Upper lobe of left lung (tissue), 6 donors: ENCODE measurements around the gene LRP6. TPM values are rescaled to one million over a fixed set of nuclear protein-coding genes. Genes with fewer than 3 reads are reported as not detected.

Experiments used
- ATAC-seq, 2 donors: fragments of 200-7000 bp; cut with Tn5 transposase; one replicate each; pipeline ENCODE4 v1.9.1; 2022; ENCODE audit warnings: mild to moderate bottlenecking in 2 of 2, moderate library complexity in 2 of 2; ENCODE audit not compliant: low FRiP score in 2 of 2
- DNase-seq, 2 donors: peaks; one replicate each; pipeline ENCODE4 v3.0.0-alpha.2; 2019 to 2020
- H3K27ac ChIP-seq, 4 donors: fragments of 200-600 bp; sonication (generic); one replicate each; pipeline ENCODE4 v1.5.1; 2016 to 2019
- H3K27me3 ChIP-seq, 4 donors: fragments of 200-600 bp; sonication (generic); one replicate each; pipeline ENCODE4 v1.5.1; 2017 to 2019
- H3K36me3 ChIP-seq, 4 donors: fragments of 200-600 bp; sonication (generic); one replicate each; pipeline ENCODE4 v1.5.1; 2016 to 2019
- H3K4me1 ChIP-seq, 4 donors: fragments of 200-600 bp; sonication (generic); one replicate each; pipeline ENCODE4 v1.5.1; 2018 to 2019
- H3K4me3 ChIP-seq, 4 donors: fragments of 200-600 bp; sonication (generic); one replicate each; pipeline ENCODE4 v1.5.1; 2017 to 2019; ENCODE audit warnings: mild to moderate bottlenecking in 2 of 4, moderate library complexity in 1 of 4
- H3K9me3 ChIP-seq, 4 donors: fragments of 200-600 bp; sonication (generic); one replicate each; pipeline ENCODE4 v1.5.1; 2018 to 2019
- CTCF ChIP-seq, 6 experiments: fragments of 450-650 bp in 4 of 6; fragments of 200-600 bp in 2 of 6; sonication (generic) in 2 of 6; IDR thresholded peaks; one replicate each; pipeline ENCODE4 v1.5.1; 2016 to 2019; ENCODE audit warnings: antibody characterized with exemption in 6 of 6
- EP300 ChIP-seq, 4 donors: sonication (generic); formaldehyde crosslinking; IDR thresholded peaks; one replicate each; pipeline ENCODE4 v1.5.1; 2017; ENCODE audit warnings: antibody characterized with exemption in 4 of 4, control low read depth in 2 of 4
- POLR2A ChIP-seq, 4 donors: fragments of 450-650 bp; IDR thresholded peaks; one replicate each; pipeline ENCODE4 v1.5.1; 2016 to 2017; ENCODE audit warnings: antibody characterized with exemption in 4 of 4, mild to moderate bottlenecking in 2 of 4
- POLR2AphosphoS5 ChIP-seq, 2 donors: sonication (generic); formaldehyde crosslinking; IDR thresholded peaks; one replicate each; pipeline ENCODE4 v1.5.1; 2017; ENCODE audit warnings: antibody characterized with exemption in 2 of 2
- WGBS, 2 donors: methylation state at CpG; one replicate each; pipeline ENCODE4 v1.1.5; 2017 to 2018; 5-methylcytosine and 5-hydroxymethylcytosine counted together
- total RNA-seq, 6 donors: library from RNA; depleted of rRNA in 4 of 6; stranded (reverse); fragments of >200 nt in 4 of 6; gene quantifications; one replicate each; pipeline versions ENCODE4 v1.1.0 to v1.2.1, GENCODE V29; 2016 to 2021
- donor health status: DM: no; HTN: no; CAD: no; lungs with moderate emphysema.
- donor health status: DM: no; HTN: yes; CAD: no; lungs with severe emphysema.

LRP6 gene
- total RNA-seq, 6 donors from 2014 or later, result 43.3 to 136 (median 66.4) TPM

- Histone ChIP-seq H3K36me3 (peaks cover 0 to 10% (median 0%) of the 10 kb centered on the region in 4 donors), H3K27ac (no peak overlapping the region), H3K4me3 (no peak overlapping the region), H3K27me3 (no peaks in the 10 kb centered on the region), H3K9me3 (no peaks in the 10 kb centered on the region), H3K4me1 (peaks cover 0 to 8% (median 2%) of the 10 kb centered on the region in 4 donors)
- no peak for DNase-seq
- ATAC-seq, result no peak
- 67 to 73% methylated on average over 5 of the region's 5 CpGs for WGBS, 2 donors
- TF ChIP-seq POLR2AphosphoS5 (IDR thresholded peaks at IDR 0.05) (no peak), CTCF (IDR thresholded peaks at IDR 0.05) (no peak), POLR2A (IDR thresholded peaks at IDR 0.05) (no peak), EP300 (IDR thresholded peaks at IDR 0.05) (no peak)
Observed at GRCh38 chr12:12240662-12241340, 26.0 kb downstream of the LRP6 start.

GRCh38 chr12:12239127-12239526 is 27.7 kb downstream of the LRP6 start:
- H3K27ac ChIP-seq, result peak overlapping the region in 1 of 4 donors; percentile 33
- H3K36me3 ChIP-seq, result peaks cover 0 to 7% (median 0%) of the 10 kb centered on the region in 4 donors
- 47 to 68% methylated on average over 2 of the region's 2 CpGs for WGBS, 2 donors
- H3K4me3 ChIP-seq, result no peak overlapping the region
- H3K4me1 ChIP-seq, result peaks cover 0 to 8% (median 2%) of the 10 kb centered on the region in 4 donors
- no peaks in the 10 kb centered on the region for H3K27me3 ChIP-seq
- TF ChIP-seq CTCF (IDR thresholded peaks at IDR 0.05) (no peak), EP300 (IDR thresholded peaks at IDR 0.05) (no peak), POLR2A (IDR thresholded peaks at IDR 0.05) (no peak), POLR2AphosphoS5 (IDR thresholded peaks at IDR 0.05) (no peak)
- H3K9me3 ChIP-seq, result no peaks in the 10 kb centered on the region
- DNase-seq, result no peak
- no peak for ATAC-seq

GRCh38 chr12:12238605-12239004 is 28.2 kb downstream of the LRP6 start:
- Histone ChIP-seq H3K4me3 (no peak overlapping the region), H3K27ac (no peak overlapping the region), H3K36me3 (peaks cover 0 to 2% (median 0%) of the 10 kb centered on the region in 4 donors), H3K4me1 (peaks cover 0 to 8% (median 2%) of the 10 kb centered on the region in 4 donors), H3K27me3 (no peaks in the 10 kb centered on the region), H3K9me3 (no peaks in the 10 kb centered on the region)
- TF ChIP-seq POLR2A (IDR thresholded peaks at IDR 0.05), result no peak
- DNase-seq (no peak), ATAC-seq (no peak)
- 87 to 91% methylated on average over 4 of the region's 4 CpGs for WGBS, 2 donors

GRCh38 chr12:12236896-12237295 is 29.9 kb downstream of the LRP6 start:
- Histone ChIP-seq H3K4me1 (peaks cover 0 to 8% (median under 1%) of the 10 kb centered on the region in 4 donors), H3K9me3 (no peaks in the 10 kb centered on the region), H3K27ac (no peak overlapping the region), H3K4me3 (no peak overlapping the region), H3K36me3 (no peaks in the 10 kb centered on the region), H3K27me3 (no peaks in the 10 kb centered on the region)
- DNase-seq, result no peak
- TF ChIP-seq POLR2A (IDR thresholded peaks at IDR 0.05) (no peak), EP300 (IDR thresholded peaks at IDR 0.05) (no peak), POLR2AphosphoS5 (IDR thresholded peaks at IDR 0.05) (no peak), CTCF (IDR thresholded peaks at IDR 0.05) (no peak)
- no peak for ATAC-seq

GRCh38 chr12:12230275-12230674 is 36.6 kb downstream of the LRP6 start:
- Histone ChIP-seq H3K36me3 (no peaks in the 10 kb centered on the region), H3K4me3 (no peak overlapping the region), H3K27ac (no peak overlapping the region), H3K4me1 (peaks cover 3 to 12% (median 10%) of the 10 kb centered on the region in 4 donors), H3K27me3 (no peaks in the 10 kb centered on the region), H3K9me3 (no peaks in the 10 kb centered on the region)
- DNase-seq (no peak), ATAC-seq (no peak)
- 85 to 88% methylated on average over 1 of the region's 1 CpG for WGBS, 2 donors
- TF ChIP-seq CTCF (IDR thresholded peaks at IDR 0.05) (no peak), POLR2A (IDR thresholded peaks at IDR 0.05) (no peak), POLR2AphosphoS5 (IDR thresholded peaks at IDR 0.05) (no peak), EP300 (IDR thresholded peaks at IDR 0.05) (no peak)
